ENCODE data around the gene MUL1. TPM values are rescaled to one million over a fixed set of nuclear protein-coding genes. Genes with fewer than 3 reads are reported as not detected.
"Not testable (repeated sequence)": the region's sequence is repeated elsewhere in the genome, so short reads cannot be mapped to it uniquely, and the experiment has no call there.

The MUL1 gene
- polyA plus RNA-seq, 1 of the 3 experiments (the other 2 are of a cell fraction): 22.8 TPM

DNA sequence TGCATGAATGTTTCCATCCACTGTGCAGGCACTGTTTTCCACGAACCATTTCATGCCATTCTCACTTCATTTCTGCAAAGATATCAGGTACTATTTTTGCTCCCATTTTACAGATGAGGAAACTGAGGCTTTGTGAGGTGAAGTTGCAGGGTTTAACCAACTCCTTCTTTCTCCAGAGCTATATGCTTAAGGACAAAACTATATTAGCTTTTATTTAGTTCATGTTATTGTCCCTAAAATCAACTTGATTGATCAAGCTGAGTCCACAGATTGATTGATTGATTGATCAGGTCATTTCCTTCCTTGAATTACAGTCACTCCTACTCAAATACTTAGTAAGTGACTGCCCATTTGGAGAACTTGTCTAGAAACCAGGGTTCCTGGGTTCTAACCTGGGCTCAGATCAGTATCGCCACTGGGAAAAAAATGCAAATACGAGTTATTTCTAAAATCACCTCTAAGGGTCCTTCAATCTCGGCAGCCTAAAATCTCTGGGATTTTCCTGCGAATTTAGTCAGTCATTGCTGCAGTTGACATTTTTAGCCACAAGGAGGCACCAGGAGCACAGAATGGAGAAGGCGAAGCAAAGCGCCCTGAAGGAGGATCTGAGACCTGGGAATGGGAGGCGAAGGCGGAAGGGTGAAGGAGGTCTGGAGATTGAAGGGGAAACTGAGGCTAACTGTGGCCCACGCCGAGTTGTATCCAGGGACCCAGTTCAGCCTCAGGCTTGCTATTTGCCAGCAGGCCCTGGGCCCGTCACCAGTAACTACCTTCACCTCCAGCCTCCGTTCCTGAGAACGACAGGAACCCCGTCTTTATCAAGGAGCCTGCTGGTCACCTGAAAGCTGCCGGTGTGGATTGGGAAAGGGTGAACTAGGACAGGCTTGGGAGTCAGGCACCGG is 14.3 kb upstream of the MUL1 start:
- Histone ChIP-seq H3K4me1 (ENCODE audit: control insufficient read depth in 1 of 2, insufficient read depth in 2 of 2, low read depth in 1 of 2, low read length in 1 of 2) (no peaks in the 10 kb centered on the region; a peak in 1 of 4 replicates), H3K4me2 (peak overlapping the region; percentile 41; the same call in 1 of the 2 replicates), H3K9ac (no peak overlapping the region), H3K27me3 (ENCODE audit: insufficient read depth) (peaks cover 25% of the 10 kb centered on the region; the same call in 1 of the 2 replicates), H4K20me1 (ENCODE audit: insufficient read depth) (no peaks in the 10 kb centered on the region), H3K4me3 (ENCODE audit: low read depth in 2 of 2, low read length in 1 of 2) (peak overlapping the region in 1 of 2 experiments; percentile 48; a peak in 1 of 4 replicates), H3K27ac (ENCODE audit: low read depth in 2 of 2, low read length in 1 of 2) (no peak overlapping the region), H3F3A (replicated peaks; ENCODE audit: insufficient read depth) (no peaks in the 10 kb centered on the region), H3K79me2 (ENCODE audit: insufficient read depth) (no peaks in the 10 kb centered on the region), H3K9me3 (no peaks in the 10 kb centered on the region), H2AFZ (ENCODE audit: low read depth) (no peak overlapping the region), H3K36me3 (replicated peaks in 1 of 2; ENCODE audit: control insufficient read depth in 1 of 2, insufficient read depth in 2 of 2, low read length in 1 of 2) (no peaks in the 10 kb centered on the region), H3K9me2 (no peaks in the 10 kb centered on the region)
- TF ChIP-seq, protein P1, sequence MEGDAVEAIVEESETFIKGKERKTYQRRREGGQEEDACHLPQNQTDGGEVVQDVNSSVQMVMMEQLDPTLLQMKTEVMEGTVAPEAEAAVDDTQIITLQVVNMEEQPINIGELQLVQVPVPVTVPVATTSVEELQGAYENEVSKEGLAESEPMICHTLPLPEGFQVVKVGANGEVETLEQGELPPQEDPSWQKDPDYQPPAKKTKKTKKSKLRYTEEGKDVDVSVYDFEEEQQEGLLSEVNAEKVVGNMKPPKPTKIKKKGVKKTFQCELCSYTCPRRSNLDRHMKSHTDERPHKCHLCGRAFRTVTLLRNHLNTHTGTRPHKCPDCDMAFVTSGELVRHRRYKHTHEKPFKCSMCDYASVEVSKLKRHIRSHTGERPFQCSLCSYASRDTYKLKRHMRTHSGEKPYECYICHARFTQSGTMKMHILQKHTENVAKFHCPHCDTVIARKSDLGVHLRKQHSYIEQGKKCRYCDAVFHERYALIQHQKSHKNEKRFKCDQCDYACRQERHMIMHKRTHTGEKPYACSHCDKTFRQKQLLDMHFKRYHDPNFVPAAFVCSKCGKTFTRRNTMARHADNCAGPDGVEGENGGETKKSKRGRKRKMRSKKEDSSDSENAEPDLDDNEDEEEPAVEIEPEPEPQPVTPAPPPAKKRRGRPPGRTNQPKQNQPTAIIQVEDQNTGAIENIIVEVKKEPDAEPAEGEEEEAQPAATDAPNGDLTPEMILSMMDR (IDR thresholded peaks at IDR 0.05): peak; percentile 95
- TF ChIP-seq JUND (IDR thresholded peaks at IDR 0.05) (no peak), RAD21 (IDR thresholded peaks at IDR 0.05; ENCODE audit: low read length) (peak; percentile 94), SMC3 (IDR thresholded peaks at IDR 0.05; ENCODE audit: low read depth, low read length) (peak; percentile 95)
- POLR2A ChIA-PET: no interaction called here
- 14% methylated on average over 16 of the region's 17 CpGs for WGBS (ENCODE audit: low lambda C conversion rate)
- CTCF ChIA-PET: interaction anchor here (0.6 to 3.8 kb wide), 17 partner anchors 9 to 673 kb away, joined by 3 to 49 read pairs (median 4); partner anchors contain the start of genes FAM43B, MUL1 and PINK1
- peak; percentile 69 for DNase-seq

DNA sequence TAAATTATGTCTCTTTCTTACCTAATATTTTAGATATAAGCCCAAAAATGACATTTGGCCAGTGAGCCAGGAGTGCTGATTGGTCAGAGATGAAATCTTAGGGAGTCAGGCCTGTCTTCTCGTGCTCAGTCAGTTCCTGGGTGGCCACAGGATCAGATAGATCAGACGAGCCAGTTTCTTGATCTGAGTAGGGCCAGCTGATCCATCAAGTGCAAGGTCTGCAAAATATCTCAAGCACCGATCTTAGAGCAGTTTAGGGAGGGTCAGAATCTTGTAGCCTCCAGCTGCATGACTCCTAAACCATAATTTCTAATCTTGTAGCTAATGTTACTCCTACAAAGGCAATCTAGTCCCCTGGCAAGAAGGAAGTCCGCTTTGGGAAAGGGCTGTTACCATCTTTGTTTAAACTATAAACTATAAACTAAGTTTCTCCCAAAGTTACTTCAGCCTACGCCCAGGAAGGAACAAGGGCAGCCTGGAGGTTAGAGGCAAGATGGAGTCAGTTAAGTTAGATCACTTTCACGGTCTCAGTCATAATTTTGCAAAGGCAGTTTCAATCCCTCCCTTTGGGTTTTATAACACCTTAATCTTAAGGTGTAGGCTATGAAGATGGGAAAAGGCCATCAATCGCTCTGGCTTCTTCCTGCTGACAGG is 11.8 kb upstream of the MUL1 start:
- POLR2A ChIA-PET; H3K36me3 ChIP-seq (replicated peaks in 1 of 2; ENCODE audit: control insufficient read depth in 1 of 2, insufficient read depth in 2 of 2, low read length in 1 of 2); H2AFZ ChIP-seq (ENCODE audit: low read depth); H3K9ac ChIP-seq; H3K4me2 ChIP-seq; H3K27ac ChIP-seq (ENCODE audit: low read depth in 2 of 2, low read length in 1 of 2); H4K20me1 ChIP-seq (ENCODE audit: insufficient read depth); H3K9me3 ChIP-seq; H3F3A ChIP-seq (replicated peaks; ENCODE audit: insufficient read depth); DNase-seq; H3K4me3 ChIP-seq (ENCODE audit: low read depth in 2 of 2, low read length in 1 of 2); H3K4me1 ChIP-seq (ENCODE audit: control insufficient read depth in 1 of 2, insufficient read depth in 2 of 2, low read depth in 1 of 2, low read length in 1 of 2); H3K9me2 ChIP-seq; H3K79me2 ChIP-seq (ENCODE audit: insufficient read depth): not testable (repeated sequence)
- H3K27me3 ChIP-seq (ENCODE audit: insufficient read depth): peaks cover 15% of the 10 kb centered on the region; the same call in 1 of the 2 replicates
- CTCF ChIA-PET: interaction anchor here (1.9 kb wide), 1 partner anchor 114 kb away, joined by 6 read pairs; the partner anchor contains the start of gene PINK1
- WGBS (ENCODE audit: low lambda C conversion rate): 49% methylated on average over 7 of the region's 7 CpGs

All from SK-N-SH (cell line).